Fibroblast of the aortic adventitia (primary cell): ENCODE data around the gene SNX17. TPM values are rescaled to one million over a fixed set of nuclear protein-coding genes. Genes with fewer than 3 reads are reported as not detected.

Experiments
- DNase-seq: peaks from one replicate; pipeline ENCODE4 v3.0.0-alpha.2; 2010; ENCODE audit warnings: low read depth
- H3K4me3 ChIP-seq: 2 replicates; pipeline ENCODE4 v1.5.1; 2011; ENCODE audit warnings: low read depth, mild to moderate bottlenecking, control low read depth, low read length, moderate library complexity
- total RNA-seq: library from RNA; depleted of rRNA; stranded (reverse); fragments of >200 nt; gene quantifications from 2 replicates; pipeline ENCODE4 v1.2.3, GENCODE V29; 2012; ENCODE audit warnings: low replicate concordance
- TF ChIP-seq, protein P1 (sequence below): IDR thresholded peaks from 2 replicates; pipeline ENCODE4 v1.5.1; 2011; ENCODE audit warnings: mild to moderate bottlenecking, low read length, control low read depth, inconsistent platforms; ENCODE audit not compliant: insufficient read depth

SNX17 gene
- total RNA-seq, 1 donor: 125 TPM

DNA sequence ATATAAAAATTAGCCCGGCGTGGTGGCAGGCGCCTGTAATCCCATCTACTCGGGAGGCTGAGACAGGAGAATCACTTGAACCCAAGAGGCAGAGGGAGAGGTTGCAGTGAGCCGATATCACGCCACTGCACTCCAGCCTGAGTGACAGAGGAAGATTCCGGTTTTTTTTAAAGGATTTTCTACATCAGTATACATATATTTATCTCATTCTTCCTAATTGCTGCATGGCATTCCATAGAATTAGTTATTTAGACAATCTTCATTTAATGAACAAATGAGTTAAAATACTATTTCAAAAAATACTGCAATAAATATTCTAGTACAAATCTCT, 15.9 kb upstream of the SNX17 start:
- no peak for DNase-seq
- H3K4me3 ChIP-seq: no peak overlapping the region
- TF ChIP-seq, protein P1, sequence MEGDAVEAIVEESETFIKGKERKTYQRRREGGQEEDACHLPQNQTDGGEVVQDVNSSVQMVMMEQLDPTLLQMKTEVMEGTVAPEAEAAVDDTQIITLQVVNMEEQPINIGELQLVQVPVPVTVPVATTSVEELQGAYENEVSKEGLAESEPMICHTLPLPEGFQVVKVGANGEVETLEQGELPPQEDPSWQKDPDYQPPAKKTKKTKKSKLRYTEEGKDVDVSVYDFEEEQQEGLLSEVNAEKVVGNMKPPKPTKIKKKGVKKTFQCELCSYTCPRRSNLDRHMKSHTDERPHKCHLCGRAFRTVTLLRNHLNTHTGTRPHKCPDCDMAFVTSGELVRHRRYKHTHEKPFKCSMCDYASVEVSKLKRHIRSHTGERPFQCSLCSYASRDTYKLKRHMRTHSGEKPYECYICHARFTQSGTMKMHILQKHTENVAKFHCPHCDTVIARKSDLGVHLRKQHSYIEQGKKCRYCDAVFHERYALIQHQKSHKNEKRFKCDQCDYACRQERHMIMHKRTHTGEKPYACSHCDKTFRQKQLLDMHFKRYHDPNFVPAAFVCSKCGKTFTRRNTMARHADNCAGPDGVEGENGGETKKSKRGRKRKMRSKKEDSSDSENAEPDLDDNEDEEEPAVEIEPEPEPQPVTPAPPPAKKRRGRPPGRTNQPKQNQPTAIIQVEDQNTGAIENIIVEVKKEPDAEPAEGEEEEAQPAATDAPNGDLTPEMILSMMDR: no peak

DNA sequence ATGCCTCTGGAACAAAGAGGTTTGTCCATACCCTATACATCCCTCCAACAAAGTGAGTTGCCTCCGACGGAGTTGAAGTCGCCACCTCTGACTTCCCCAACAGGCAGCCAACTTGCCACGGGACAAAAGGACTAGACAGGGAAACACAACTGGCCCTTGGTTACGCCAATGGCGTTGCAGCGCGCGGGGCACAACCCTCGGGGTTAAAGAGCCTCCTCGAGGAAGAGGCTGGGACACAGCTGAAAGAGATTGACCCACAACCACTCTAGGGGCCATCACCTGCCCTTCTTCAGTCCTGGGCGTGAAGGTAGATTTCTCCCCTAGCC, 14.4 kb upstream of the SNX17 start:
- peak overlapping the region; percentile 97 for H3K4me3 ChIP-seq
- DNase-seq: peak; percentile 43
- TF ChIP-seq, protein P1: no peak

DNA sequence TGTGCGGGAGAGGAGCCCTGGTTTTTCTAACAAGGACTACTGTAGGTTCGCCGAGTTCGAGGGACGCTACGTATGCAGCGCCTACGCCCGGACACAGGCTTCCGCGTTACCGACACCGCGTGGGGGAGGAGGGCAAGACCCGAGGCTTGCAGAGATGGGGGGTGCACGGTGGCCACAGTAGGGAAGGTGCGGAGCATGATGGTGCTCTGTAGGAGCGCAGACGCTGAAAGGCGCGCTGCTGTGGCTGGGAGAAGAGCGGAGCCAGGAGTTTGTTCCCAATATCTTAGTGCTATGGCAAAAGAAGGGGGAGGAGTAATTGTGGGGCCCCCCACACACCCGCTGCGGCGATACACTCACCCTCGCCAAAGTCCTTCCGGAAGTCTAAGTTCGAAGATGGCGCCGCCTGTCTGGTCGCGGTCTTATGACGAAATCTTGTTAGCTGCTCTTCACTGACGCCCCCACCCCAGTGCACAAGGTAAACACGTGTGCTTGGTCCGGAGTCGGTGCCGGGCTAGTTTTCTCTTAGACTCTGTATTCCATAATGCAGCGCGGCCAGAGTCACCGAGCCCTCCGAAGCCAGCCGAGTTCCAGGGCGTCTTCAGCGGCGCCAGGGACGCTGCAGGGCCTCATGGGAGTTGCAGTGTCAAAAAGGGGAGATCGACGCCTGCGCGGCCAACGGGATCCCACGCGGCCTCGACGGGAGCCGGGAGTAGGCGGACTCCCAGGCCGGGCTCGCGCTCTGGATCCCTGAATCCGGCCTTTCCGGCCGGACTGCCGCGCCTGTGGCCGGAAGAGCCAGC, 13.8 kb upstream of the SNX17 start, which contains the start of gene GTF3C2:
Gene GTF3C2 (minus strand): TSS at position 383 of the 800 bp plus-strand sequence. CDS start 13,210 bp downstream, outside the sequence.
- H3K4me3 ChIP-seq: peak within 1 kb of the TSS; percentile 97
- TF ChIP-seq, protein P1: no peak
- DNase-seq: peak; percentile 98

DNA sequence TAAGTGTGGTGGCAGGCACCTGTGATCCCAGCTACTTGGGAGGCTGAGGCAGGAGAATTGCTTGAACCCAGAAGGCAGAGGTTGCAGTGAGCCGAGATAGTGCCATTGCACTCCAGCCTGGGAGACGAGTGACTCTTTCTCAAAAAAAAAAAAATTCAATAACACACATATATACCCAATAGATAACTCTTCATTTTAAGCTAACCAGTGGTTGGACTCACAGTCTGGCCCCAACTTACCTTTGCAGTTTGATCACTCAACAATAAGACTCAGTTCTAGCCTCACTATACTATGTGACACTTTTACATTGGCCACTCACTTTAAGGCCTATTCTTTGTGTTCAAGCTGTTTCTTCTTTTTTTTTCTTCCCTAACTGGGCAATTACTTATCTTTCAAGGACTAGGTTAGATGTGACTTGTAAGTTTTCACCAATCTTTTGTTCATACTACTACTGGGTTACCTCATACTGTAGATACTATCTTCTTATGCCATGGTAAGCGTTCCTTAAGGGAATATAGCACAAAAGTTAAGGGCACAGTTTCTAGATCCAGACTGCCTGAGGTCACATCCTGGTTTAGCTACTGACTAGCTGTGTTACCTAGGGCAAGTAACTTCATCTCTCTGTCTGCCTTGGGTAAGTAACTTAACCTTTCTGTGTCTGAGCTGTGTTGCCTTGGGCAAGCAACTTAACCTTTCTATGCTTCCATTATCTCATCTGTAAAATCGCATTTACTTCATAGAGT, 7.6 kb upstream of the SNX17 start:
- DNase-seq: no peak
- H3K4me3 ChIP-seq: no peak overlapping the region
- TF ChIP-seq, protein P1: no peak

DNA sequence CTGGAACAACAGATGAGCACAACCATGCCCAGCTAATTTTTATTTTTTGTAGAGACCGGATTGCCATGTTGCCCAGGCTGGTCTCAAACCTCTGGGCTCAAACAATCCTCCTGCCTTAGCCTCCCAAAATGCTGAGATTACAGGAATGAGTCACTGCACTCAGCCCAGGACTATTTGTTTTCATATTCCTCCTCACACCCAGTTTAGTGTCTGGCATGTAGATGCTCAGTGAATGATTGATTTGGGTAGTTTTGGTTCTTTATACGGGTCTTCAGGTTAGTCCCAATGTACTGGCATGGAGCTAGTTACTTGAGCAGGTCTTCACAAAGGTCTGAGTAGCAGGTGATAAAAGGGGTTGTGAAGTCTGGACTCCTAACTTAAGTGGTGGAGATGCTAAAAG, 6.5 kb upstream of the SNX17 start:
- TF ChIP-seq, protein P1: no peak
- no peak overlapping the region for H3K4me3 ChIP-seq
- DNase-seq: no peak

DNA sequence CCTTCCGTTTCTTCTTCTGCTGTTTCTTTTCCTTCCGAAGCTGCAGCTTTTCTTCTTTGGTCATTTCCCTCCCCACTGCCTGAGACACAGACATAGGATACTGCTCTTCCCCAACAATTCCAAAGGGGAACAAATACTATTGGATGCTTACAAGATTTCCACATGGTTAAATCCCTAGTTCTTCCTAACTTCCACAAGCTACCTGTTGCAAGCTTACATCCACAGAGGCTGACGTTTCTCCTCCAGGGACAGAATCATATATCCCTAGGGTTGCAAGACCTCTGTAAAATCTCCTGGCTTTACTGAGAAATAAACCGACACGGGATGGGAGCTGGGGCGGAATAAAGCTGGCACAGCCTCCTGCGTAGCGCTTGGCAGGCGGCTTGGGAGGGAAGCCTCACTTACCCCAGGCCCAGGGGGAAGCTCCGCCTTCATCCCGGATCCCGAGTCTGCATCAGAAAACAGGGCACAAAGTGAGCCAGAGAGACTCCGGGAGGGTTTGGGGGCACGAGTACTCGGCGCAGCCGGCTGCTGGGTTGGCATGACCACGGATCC, 868 bp upstream of the SNX17 start:
- TF ChIP-seq, protein P1: no peak
- peak; percentile 64 for DNase-seq
- peak overlapping the region; percentile 93 for H3K4me3 ChIP-seq
